Common myeloid progenitor, CD34-positive (primary cell): ENCODE measurements around the gene OTC.

Experiments used
- CTCF ChIA-PET: fragments of 350-600 bp; sonication (Branson Sonifier 250); formaldehyde crosslinking; loops from one replicate; lab custom pipeline; 2021; ENCODE audit warnings: antibody characterized with exemption; lab: Charles Lee
- POLR2A ChIA-PET: fragments of 350-600 bp; sonication (Branson Sonifier 250); formaldehyde crosslinking; loops from one replicate; lab custom pipeline; 2021; ENCODE audit warnings: antibody characterized with exemption; lab: Charles Lee
- DNase-seq, 3 donors: peaks; one replicate each; pipeline versions ENCODE4 v3.0.0 to v3.0.0-alpha.2; 2013
- H3K27ac ChIP-seq, 2 experiments: 1 replicate in 1 of 2; 2 replicates in 1 of 2; pipeline ENCODE4 v1.7.0; 2013; ENCODE audit warnings: inconsistent platforms in 2 of 2, low read length in 2 of 2, mild to moderate bottlenecking in 2 of 2, low read depth in 1 of 2, moderate library complexity in 1 of 2; ENCODE audit not compliant: severe bottlenecking in 2 of 2, insufficient read depth in 1 of 2, poor library complexity in 1 of 2
- H3K27me3 ChIP-seq, 5 experiments: replicated peaks in 2 of 5; 1 replicate in 3 of 5; 2 replicates in 2 of 5; pipeline versions ENCODE4 v1.6.1 to v1.7.0; 2013; ENCODE audit warnings: low read length in 4 of 5, mild to moderate bottlenecking in 2 of 5, moderate library complexity in 2 of 5, inconsistent platforms in 1 of 5; ENCODE audit not compliant: insufficient read depth in 5 of 5, control insufficient read depth in 4 of 5
- H3K36me3 ChIP-seq, 4 experiments: 1 replicate in 2 of 4; 2 replicates in 2 of 4; pipeline versions ENCODE4 v1.6.1 to v1.7.0; 2013; ENCODE audit warnings: low read length in 3 of 4, control low read depth in 1 of 4, mild to moderate bottlenecking in 1 of 4; ENCODE audit not compliant: control insufficient read depth in 4 of 4, insufficient read depth in 4 of 4
- H3K4me1 ChIP-seq, 4 experiments: 1 replicate in 3 of 4; 2 replicates in 1 of 4; pipeline versions ENCODE4 v1.6.1 to v1.7.1; 2013; ENCODE audit warnings: low read length in 3 of 4, mild to moderate bottlenecking in 3 of 4, control low read depth in 1 of 4, inconsistent platforms in 1 of 4, moderate library complexity in 1 of 4; ENCODE audit not compliant: control insufficient read depth in 4 of 4, insufficient read depth in 4 of 4; ENCODE audit errors: control extremely low read depth in 1 of 4
- H3K4me3 ChIP-seq, 7 experiments: 1 replicate in 4 of 7; 2 replicates in 3 of 7; pipeline versions ENCODE4 v1.5.1 to v1.7.0; 2013; ENCODE audit warnings: mild to moderate bottlenecking in 7 of 7, low read length in 6 of 7, moderate library complexity in 6 of 7, inconsistent platforms in 2 of 7, low read depth in 2 of 7, control low read depth in 1 of 7; ENCODE audit not compliant: insufficient read depth in 4 of 7, control insufficient read depth in 1 of 7; ENCODE audit errors: extremely low read depth in 1 of 7
- H3K9me3 ChIP-seq, 5 experiments: 1 replicate in 4 of 5; 2 replicates in 1 of 5; pipeline versions ENCODE4 v1.6.1 to v1.7.1; 2013; ENCODE audit warnings: low read length in 4 of 5, mild to moderate bottlenecking in 2 of 5, inconsistent platforms in 1 of 5, low read depth in 1 of 5, moderate library complexity in 1 of 5; ENCODE audit not compliant: control insufficient read depth in 4 of 5, insufficient read depth in 2 of 5; ENCODE audit errors: control extremely low read depth in 1 of 5
- WGBS: methylation state at CpG from one replicate; pipeline ENCODE4 v1.1.5; 2013; ENCODE audit not compliant: insufficient coverage; 5-methylcytosine and 5-hydroxymethylcytosine counted together

The OTC gene

GRCh38 chrX:38374431-38374830, 22.0 kb downstream of the OTC start:
- Histone ChIP-seq H3K36me3 (no peaks in the 10 kb centered on the region), H3K9me3 (no peaks in the 10 kb centered on the region), H3K27me3 (no peaks in the 10 kb centered on the region), H3K27ac (no peak overlapping the region), H3K4me3 (no peak overlapping the region), H3K4me1 (no peaks in the 10 kb centered on the region)
- no peak for DNase-seq
- ChIA-PET CTCF (no interaction called here), POLR2A (no interaction called here)
- WGBS: 100% methylated on average over 1 of the region's 3 CpGs

GRCh38 chrX:38375891-38376290, 23.5 kb downstream of the OTC start:
- H3K27ac ChIP-seq: no peak overlapping the region
- H3K36me3 ChIP-seq: no peaks in the 10 kb centered on the region
- WGBS: 27% methylated on average over 1 of the region's 1 CpG
- CTCF ChIA-PET: no interaction called here
- no peaks in the 10 kb centered on the region for H3K4me1 ChIP-seq
- H3K4me3 ChIP-seq: no peak overlapping the region
- no peaks in the 10 kb centered on the region for H3K9me3 ChIP-seq
- no peaks in the 10 kb centered on the region for H3K27me3 ChIP-seq
- POLR2A ChIA-PET: interaction anchor here (0.7 kb wide), 1 partner anchor 10 kb away, joined by 4 read pairs; no protein-coding TSS in a partner anchor
- peak; percentile 11 to 44 (median 37) for DNase-seq

- Histone ChIP-seq H3K27me3 (no peaks in the 10 kb centered on the region), H3K4me1 (no peaks in the 10 kb centered on the region), H3K36me3 (no peaks in the 10 kb centered on the region), H3K9me3 (no peaks in the 10 kb centered on the region), H3K4me3 (no peak overlapping the region), H3K27ac (no peak overlapping the region)
- no peak for DNase-seq
- WGBS: 60% methylated on average over 1 of the region's 1 CpG
- ChIA-PET CTCF (no interaction called here), POLR2A (no interaction called here)
Measured at GRCh38 chrX:38376747-38377146, 24.3 kb downstream of the OTC start.

DNA sequence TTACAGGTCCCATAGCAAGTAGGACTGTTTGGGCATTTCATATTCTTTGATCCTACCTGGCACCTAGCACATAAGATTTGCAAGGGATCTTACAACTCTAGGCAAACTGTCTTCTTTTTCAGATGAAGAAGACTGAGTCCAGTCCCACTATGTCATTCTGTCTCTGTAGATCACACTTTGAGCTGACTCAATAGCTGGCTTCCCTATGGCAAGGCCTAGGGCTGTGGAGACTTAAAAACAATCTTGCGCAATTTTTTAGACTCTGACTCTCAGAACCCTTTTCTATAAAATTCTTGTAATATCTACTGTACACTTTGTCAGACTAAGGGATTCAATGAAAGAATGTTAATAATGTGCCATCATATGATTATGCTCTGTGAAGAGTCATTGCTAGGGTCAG, 26.7 kb downstream of the OTC start:
- ChIA-PET CTCF (no interaction called here), POLR2A (no interaction called here)
- H3K27me3 ChIP-seq: no peaks in the 10 kb centered on the region

GRCh38 chrX:38382663-38383062, 30.3 kb downstream of the OTC start:
- no peaks in the 10 kb centered on the region for H3K4me1 ChIP-seq
- peaks cover 0 to under 1% (median 0%) of the 10 kb centered on the region in 5 experiments for H3K9me3 ChIP-seq
- H3K27ac ChIP-seq: no peak overlapping the region
- no peaks in the 10 kb centered on the region for H3K36me3 ChIP-seq
- H3K4me3 ChIP-seq: no peak overlapping the region
- no peak for DNase-seq
- 83% methylated on average over 1 of the region's 1 CpG for WGBS
- no peaks in the 10 kb centered on the region for H3K27me3 ChIP-seq
- CTCF ChIA-PET: interaction anchor here (0.6 kb wide), 1 partner anchor 301 kb away, joined by 4 read pairs; no protein-coding TSS in a partner anchor
- POLR2A ChIA-PET: no interaction called here

More for the DNA sequence above, 26.7 kb downstream of the OTC start:
- no peak for DNase-seq
- Histone ChIP-seq H3K9me3 (no peaks in the 10 kb centered on the region), H3K36me3 (no peaks in the 10 kb centered on the region), H3K4me1 (no peaks in the 10 kb centered on the region), H3K4me3 (no peak overlapping the region), H3K27ac (no peak overlapping the region)
- WGBS: no CpG with 5 or more reads among the region's 1 CpG

- Histone ChIP-seq H3K27ac (no peak overlapping the region), H3K27me3 (peaks cover 0 to 6% (median 0%) of the 10 kb centered on the region in 5 experiments), H3K4me1 (no peaks in the 10 kb centered on the region), H3K4me3 (no peak overlapping the region), H3K36me3 (no peaks in the 10 kb centered on the region), H3K9me3 (no peaks in the 10 kb centered on the region)
- WGBS: 72% methylated on average over 6 of the region's 6 CpGs
- CTCF ChIA-PET: no interaction called here
- DNase-seq: no peak
- POLR2A ChIA-PET: no interaction called here
Measured at GRCh38 chrX:38400389-38400910, 48.0 kb downstream of the OTC start.

GRCh38 chrX:38402118-38402517, 49.7 kb downstream of the OTC start:
- Histone ChIP-seq H3K36me3 (no peaks in the 10 kb centered on the region), H3K27ac (no peak overlapping the region), H3K9me3 (no peaks in the 10 kb centered on the region), H3K4me1 (no peaks in the 10 kb centered on the region), H3K27me3 (peaks cover 0 to 6% (median 0%) of the 10 kb centered on the region in 5 experiments), H3K4me3 (no peak overlapping the region)
- no peak for DNase-seq
- ChIA-PET CTCF (no interaction called here), POLR2A (no interaction called here)
